Keratinocyte (primary cell): ENCODE data around the gene TPK1. TPM values are rescaled to one million over a fixed set of nuclear protein-coding genes. Genes with fewer than 3 reads are reported as not detected.

Experiments used
- DNase-seq: peaks from one replicate; pipeline ENCODE4 v3.0.0-alpha.2; 2011; ENCODE audit warnings: low read depth, missing footprints, low spot score
- FAIRE-seq: peaks from 2 replicates; lab custom pipeline; 2011; peaks lifted over from hg19 to GRCh38; lab: Jason Lieb, UNC
- H2AFZ ChIP-seq: 2 replicates; pipeline ENCODE4 v1.6.0; 2012; ENCODE audit warnings: low read length, control low read depth, inconsistent platforms; ENCODE audit not compliant: control insufficient read depth
- H3K27ac ChIP-seq: 2 replicates; pipeline ENCODE4 v1.5.1; 2011; ENCODE audit warnings: low read length; ENCODE audit not compliant: control insufficient read depth, insufficient read depth
- H3K27me3 ChIP-seq: 3 replicates; pipeline ENCODE4 v1.6.0; 2011; ENCODE audit warnings: low read length; ENCODE audit not compliant: control insufficient read depth, insufficient read depth; ENCODE audit errors: extremely low read depth
- H3K36me3 ChIP-seq, 2 experiments: 2 replicates in 1 of 2; 3 replicates in 1 of 2; pipeline ENCODE4 v1.5.1; 2011; ENCODE audit warnings: low read length in 2 of 2, mild to moderate bottlenecking in 1 of 2; ENCODE audit not compliant: control insufficient read depth in 2 of 2, insufficient read depth in 2 of 2; ENCODE audit errors: extremely low read depth in 1 of 2
- H3K4me1 ChIP-seq: 3 replicates; pipeline ENCODE4 v1.5.1; 2011; ENCODE audit warnings: low read length; ENCODE audit not compliant: control insufficient read depth, insufficient read depth; ENCODE audit errors: extremely low read depth
- H3K4me2 ChIP-seq: 3 replicates; pipeline ENCODE4 v1.6.0; 2011; ENCODE audit warnings: low read depth, low read length; ENCODE audit not compliant: control insufficient read depth, insufficient read depth; ENCODE audit errors: extremely low read depth
- H3K4me3 ChIP-seq, 3 experiments: fragments of 200-600 bp in 1 of 3; sonication (generic) in 1 of 3; 2 replicates in 2 of 3; 3 replicates in 1 of 3; pipeline ENCODE4 v1.5.1; 2011 to 2016; ENCODE audit warnings: low read length in 3 of 3, mild to moderate bottlenecking in 3 of 3, control low read depth in 2 of 3, inconsistent platforms in 1 of 3, low read depth in 1 of 3, mixed read lengths in 1 of 3, mixed run types in 1 of 3, moderate library complexity in 1 of 3; ENCODE audit not compliant: control insufficient read depth in 2 of 3, insufficient read depth in 2 of 3; ENCODE audit errors: extremely low read depth in 1 of 3
- H3K79me2 ChIP-seq: 2 replicates; pipeline ENCODE4 v1.6.0; 2012; ENCODE audit warnings: low read length; ENCODE audit not compliant: control insufficient read depth, insufficient read depth
- H3K9ac ChIP-seq: 3 replicates; pipeline ENCODE4 v1.6.0; 2011; ENCODE audit warnings: low read length; ENCODE audit not compliant: control insufficient read depth, insufficient read depth; ENCODE audit errors: extremely low read depth
- H3K9me1 ChIP-seq: 3 replicates; pipeline ENCODE4 v1.6.0; 2011; ENCODE audit warnings: low read length; ENCODE audit not compliant: control insufficient read depth, insufficient read depth; ENCODE audit errors: extremely low read depth
- H3K9me3 ChIP-seq: 2 replicates; pipeline ENCODE4 v1.5.1; 2012; ENCODE audit warnings: low read depth, low read length; ENCODE audit not compliant: control insufficient read depth
- H4K20me1 ChIP-seq: 3 replicates; pipeline ENCODE4 v1.6.0; 2011; ENCODE audit warnings: low read length; ENCODE audit not compliant: control insufficient read depth, insufficient read depth; ENCODE audit errors: extremely low read depth
- EZH2 ChIP-seq: IDR thresholded peaks from one replicate; pipeline ENCODE4 v1.6.1; 2012; ENCODE audit warnings: inconsistent platforms, mild to moderate bottlenecking, low read length, moderate library complexity
- dilution Hi-C: fragments of 300-500 bp; cut with MboI; formaldehyde crosslinking; loops from one replicate; pipeline ENCODE4 v1.7.0; 2020; ENCODE audit warnings: low sequenced_read_pairs; ENCODE audit not compliant: extremely low pct_ligation_motif_present
- polyA plus RNA-seq, 5 experiments: library from polyadenylated mRNA; depleted of rRNA in 3 of 5; stranded (reverse) in 3 of 5; stranded (forward) in 1 of 5; unstranded in 1 of 5; fragments of >200 nt; gene quantifications; 1 replicate in 1 of 5; 2 replicates in 3 of 5; 3 replicates in 1 of 5; pipeline versions ENCODE4 v1.2.1 to v1.2.3, GENCODE V29; 2011 to 2012; ENCODE audit warnings: missing spikeins in 2 of 5, low read depth in 1 of 5, low replicate concordance in 1 of 5
- TF ChIP-seq, protein P1 (sequence below), 3 experiments: IDR thresholded peaks in 1 of 3; conservative IDR thresholded peaks in 1 of 3; optimal IDR thresholded peaks in 1 of 3; 2 replicates in 2 of 3; 3 replicates in 1 of 3; pipeline versions ENCODE3 to v1.5.1; 2011; ENCODE audit warnings: low read length in 3 of 3, mild to moderate bottlenecking in 3 of 3, moderate library complexity in 2 of 3, control low read depth in 1 of 3, inconsistent platforms in 1 of 3; ENCODE audit not compliant: insufficient read depth in 2 of 3; ENCODE audit errors: extremely low read depth in 1 of 3

TPK1 gene
- polyA plus RNA-seq, 1 donor (not counting 4 experiments of a cell fraction or from before 2014, with no cell fraction given) = 1.9 TPM

- no peak for TF ChIP-seq EZH2
- TF ChIP-seq, protein P1, sequence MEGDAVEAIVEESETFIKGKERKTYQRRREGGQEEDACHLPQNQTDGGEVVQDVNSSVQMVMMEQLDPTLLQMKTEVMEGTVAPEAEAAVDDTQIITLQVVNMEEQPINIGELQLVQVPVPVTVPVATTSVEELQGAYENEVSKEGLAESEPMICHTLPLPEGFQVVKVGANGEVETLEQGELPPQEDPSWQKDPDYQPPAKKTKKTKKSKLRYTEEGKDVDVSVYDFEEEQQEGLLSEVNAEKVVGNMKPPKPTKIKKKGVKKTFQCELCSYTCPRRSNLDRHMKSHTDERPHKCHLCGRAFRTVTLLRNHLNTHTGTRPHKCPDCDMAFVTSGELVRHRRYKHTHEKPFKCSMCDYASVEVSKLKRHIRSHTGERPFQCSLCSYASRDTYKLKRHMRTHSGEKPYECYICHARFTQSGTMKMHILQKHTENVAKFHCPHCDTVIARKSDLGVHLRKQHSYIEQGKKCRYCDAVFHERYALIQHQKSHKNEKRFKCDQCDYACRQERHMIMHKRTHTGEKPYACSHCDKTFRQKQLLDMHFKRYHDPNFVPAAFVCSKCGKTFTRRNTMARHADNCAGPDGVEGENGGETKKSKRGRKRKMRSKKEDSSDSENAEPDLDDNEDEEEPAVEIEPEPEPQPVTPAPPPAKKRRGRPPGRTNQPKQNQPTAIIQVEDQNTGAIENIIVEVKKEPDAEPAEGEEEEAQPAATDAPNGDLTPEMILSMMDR (optimal IDR thresholded peaks at IDR 0.05 in 1 of 3, IDR thresholded peaks at IDR 0.05 in 1 of 3, conservative IDR thresholded peaks at IDR 0.05 in 1 of 3; ENCODE audit: extremely low read depth in 1 of 3, insufficient read depth in 2 of 3, low read length in 3 of 3) = no peak
- Histone ChIP-seq H3K9me1 (no peaks in the 10 kb centered on the region), H3K4me2 (no peak overlapping the region), H3K4me3 (no peak overlapping the region), H3K27ac (no peak overlapping the region), H3K79me2 (no peaks in the 10 kb centered on the region), H3K9ac (no peak overlapping the region), H2AFZ (no peak overlapping the region), H4K20me1 (no peaks in the 10 kb centered on the region), H3K9me3 (no peaks in the 10 kb centered on the region), H3K27me3 (no peaks in the 10 kb centered on the region), H3K4me1 (no peaks in the 10 kb centered on the region), H3K36me3 (no peaks in the 10 kb centered on the region)
- FAIRE-seq (no peak), DNase-seq (no peak)
- dilution Hi-C loops = no loop called here
Measured at GRCh38 chr7:144534196-144534595, 301.7 kb downstream of the TPK1 start.

- Histone ChIP-seq H3K9ac (no peak overlapping the region), H3K4me1 (no peaks in the 10 kb centered on the region), H3K9me1 (no peaks in the 10 kb centered on the region), H3K4me3 (no peak overlapping the region), H3K4me2 (no peak overlapping the region), H2AFZ (no peak overlapping the region), H3K27me3 (no peaks in the 10 kb centered on the region), H3K36me3 (no peaks in the 10 kb centered on the region), H3K27ac (no peak overlapping the region), H3K9me3 (no peaks in the 10 kb centered on the region), H4K20me1 (no peaks in the 10 kb centered on the region), H3K79me2 (no peaks in the 10 kb centered on the region)
- dilution Hi-C loops = no loop called here
- TF ChIP-seq, protein P1 (optimal IDR thresholded peaks at IDR 0.05 in 1 of 3, IDR thresholded peaks at IDR 0.05 in 1 of 3, conservative IDR thresholded peaks at IDR 0.05 in 1 of 3; ENCODE audit: extremely low read depth in 1 of 3, insufficient read depth in 2 of 3, low read length in 3 of 3) = no peak
- no peak for TF ChIP-seq EZH2
- no peak for FAIRE-seq
- DNase-seq = no peak
Measured at GRCh38 chr7:144531181-144531580, 304.7 kb downstream of the TPK1 start.
